ENCODE measurements around the gene FOXN3. TPM values are rescaled to one million over a fixed set of nuclear protein-coding genes. Genes with fewer than 3 reads are reported as not detected.
"Not testable (repeated sequence)": the region's sequence is repeated elsewhere in the genome, so short reads cannot be mapped to it uniquely, and the experiment has no call there.

The FOXN3 gene
- total RNA-seq, 4 donors from 2014 or later: 129 to 213 (median 163) TPM

GRCh38 chr14:89294872-89295271 is 122.2 kb downstream of the FOXN3 start:
- TF ChIP-seq POLR2A (IDR thresholded peaks at IDR 0.05): no peak
- no peak for TF ChIP-seq CTCF (IDR thresholded peaks at IDR 0.05)
- Histone ChIP-seq H3K4me3 (no peak overlapping the region), H3K36me3 (peaks cover 0 to 5% (median 0%) of the 10 kb centered on the region in 3 donors), H3K27me3 (no peaks in the 10 kb centered on the region), H3K27ac (no peak overlapping the region), H3K4me1 (no peaks in the 10 kb centered on the region), H3K9me3 (no peaks in the 10 kb centered on the region)
- DNase-seq: no peak

GRCh38 chr14:89294469-89294868 is 122.6 kb downstream of the FOXN3 start:
- not testable (repeated sequence) for H3K36me3 ChIP-seq, H3K4me3 ChIP-seq, H3K4me1 ChIP-seq, DNase-seq, H3K27me3 ChIP-seq, H3K9me3 ChIP-seq, H3K27ac ChIP-seq

GRCh38 chr14:89294060-89294459 is 123.0 kb downstream of the FOXN3 start:
- Histone ChIP-seq H3K4me3 (no peak overlapping the region), H3K9me3 (no peaks in the 10 kb centered on the region), H3K27me3 (no peaks in the 10 kb centered on the region), H3K36me3 (peaks cover 0 to 5% (median 0%) of the 10 kb centered on the region in 3 donors), H3K27ac (no peak overlapping the region), H3K4me1 (no peaks in the 10 kb centered on the region)
- no peak for TF ChIP-seq CTCF (IDR thresholded peaks at IDR 0.05)
- TF ChIP-seq POLR2A (IDR thresholded peaks at IDR 0.05): no peak
- no peak for DNase-seq

- no peak for DNase-seq
- TF ChIP-seq CTCF (IDR thresholded peaks at IDR 0.05) (no peak), POLR2A (IDR thresholded peaks at IDR 0.05) (no peak)
Observed at GRCh38 chr14:89293314-89293916, 123.6 kb downstream of the FOXN3 start.

GRCh38 chr14:89292579-89293313 is 124.3 kb downstream of the FOXN3 start:
- Histone ChIP-seq H3K9me3 (no peaks in the 10 kb centered on the region), H3K36me3 (peaks cover 0 to 5% (median 0%) of the 10 kb centered on the region in 3 donors), H3K4me1 (no peaks in the 10 kb centered on the region), H3K27me3 (no peaks in the 10 kb centered on the region), H3K4me3 (no peak overlapping the region), H3K27ac (no peak overlapping the region)
- no peak for TF ChIP-seq CTCF (IDR thresholded peaks at IDR 0.05)
- no peak for TF ChIP-seq POLR2A (IDR thresholded peaks at IDR 0.05)
- DNase-seq: no peak

More at GRCh38 chr14:89293314-89293916, 123.6 kb downstream of the FOXN3 start:
- Histone ChIP-seq H3K27ac (no peak overlapping the region), H3K36me3 (peaks cover 0 to 5% (median 0%) of the 10 kb centered on the region in 3 donors), H3K4me3 (no peak overlapping the region), H3K9me3 (no peaks in the 10 kb centered on the region), H3K4me1 (no peaks in the 10 kb centered on the region), H3K27me3 (no peaks in the 10 kb centered on the region)

GRCh38 chr14:89291351-89291940 is 125.6 kb downstream of the FOXN3 start:
- no peak overlapping the region for H3K4me3 ChIP-seq
- TF ChIP-seq POLR2A (IDR thresholded peaks at IDR 0.05) (no peak), CTCF (IDR thresholded peaks at IDR 0.05) (no peak)
- H3K27me3 ChIP-seq: no peaks in the 10 kb centered on the region
- H3K27ac ChIP-seq: no peak overlapping the region
- peaks cover 0 to 5% (median 0%) of the 10 kb centered on the region in 3 donors for H3K36me3 ChIP-seq
- H3K9me3 ChIP-seq: no peaks in the 10 kb centered on the region
- DNase-seq: no peak
- no peaks in the 10 kb centered on the region for H3K4me1 ChIP-seq
